ENCODE measurements around the gene PSMC3.

PSMC3 gene

DNA sequence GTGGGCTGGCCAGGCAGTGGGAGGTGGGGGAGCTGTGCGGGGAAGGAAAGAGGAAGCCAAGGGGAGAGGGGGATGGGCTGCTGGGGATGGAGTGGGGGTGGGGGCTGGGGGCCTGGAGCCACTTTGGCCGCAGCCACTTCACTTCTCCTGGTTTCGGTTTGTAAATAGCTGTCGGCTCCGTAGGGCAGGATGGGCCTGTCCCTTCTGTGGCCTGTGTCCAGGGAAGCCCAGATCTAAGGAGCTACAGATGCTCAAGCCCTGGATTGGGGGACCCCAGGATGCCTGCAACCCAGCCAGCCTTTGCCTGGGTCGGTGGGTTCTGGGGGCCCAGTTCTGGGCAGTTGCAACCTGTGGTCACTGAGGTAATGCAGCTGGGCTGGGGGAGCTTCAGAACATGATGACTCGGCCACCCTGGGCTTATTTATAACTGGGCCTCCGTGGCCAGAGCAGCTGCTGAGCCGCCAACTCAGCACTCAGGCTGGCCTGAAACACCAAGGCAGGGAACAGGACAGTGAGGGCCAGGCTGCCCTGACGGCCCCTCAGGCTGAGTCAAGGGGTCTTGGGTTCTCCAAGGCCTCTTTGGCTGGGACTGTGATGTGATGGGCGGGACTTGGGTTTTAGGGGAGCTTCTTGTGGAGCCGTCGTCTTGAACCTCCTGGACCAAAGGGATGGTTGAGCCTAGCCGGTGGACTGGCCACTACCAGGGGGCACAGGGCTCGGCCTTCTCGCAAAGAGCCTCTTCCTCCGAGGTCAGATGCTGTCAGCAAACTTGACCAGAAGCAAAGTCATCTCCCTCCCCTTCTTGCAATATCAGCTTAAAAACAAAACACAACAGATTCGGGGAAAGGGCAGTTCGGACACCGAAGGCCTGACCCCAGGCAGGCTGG is 32.8 kb downstream of the PSMC3 start:
- no peak for DNase-seq

DNA sequence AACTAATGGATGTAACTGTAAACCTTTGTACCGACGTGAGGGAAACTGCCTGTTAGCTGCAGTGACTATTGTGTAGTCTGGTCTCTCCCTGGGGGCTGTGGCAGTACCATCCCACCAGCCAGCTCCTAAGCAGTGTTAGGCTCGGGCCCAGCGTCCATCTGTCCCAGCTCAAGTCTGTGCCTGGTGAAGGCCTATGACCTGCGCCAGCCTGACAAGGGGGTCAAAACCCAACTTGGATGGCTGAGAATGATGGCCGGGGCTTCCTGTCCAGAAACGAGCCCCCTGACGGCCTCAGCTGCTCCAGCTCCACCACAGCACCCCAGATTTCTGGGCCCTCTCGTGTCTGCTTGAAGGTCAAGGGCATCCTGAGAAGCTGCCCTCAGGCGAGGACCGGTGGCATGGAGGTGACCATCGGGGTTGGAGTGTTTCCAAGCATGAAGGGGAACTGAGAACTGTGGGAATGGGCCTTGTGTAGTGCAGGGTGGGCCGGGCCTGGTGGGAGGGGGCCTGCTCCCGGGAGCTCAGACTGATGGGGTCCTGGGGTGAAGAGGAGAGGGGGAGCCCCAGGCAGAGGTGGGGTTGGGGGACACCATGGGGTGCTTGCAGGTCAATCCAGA is 33.6 kb downstream of the PSMC3 start:
- no peak for DNase-seq

DNA sequence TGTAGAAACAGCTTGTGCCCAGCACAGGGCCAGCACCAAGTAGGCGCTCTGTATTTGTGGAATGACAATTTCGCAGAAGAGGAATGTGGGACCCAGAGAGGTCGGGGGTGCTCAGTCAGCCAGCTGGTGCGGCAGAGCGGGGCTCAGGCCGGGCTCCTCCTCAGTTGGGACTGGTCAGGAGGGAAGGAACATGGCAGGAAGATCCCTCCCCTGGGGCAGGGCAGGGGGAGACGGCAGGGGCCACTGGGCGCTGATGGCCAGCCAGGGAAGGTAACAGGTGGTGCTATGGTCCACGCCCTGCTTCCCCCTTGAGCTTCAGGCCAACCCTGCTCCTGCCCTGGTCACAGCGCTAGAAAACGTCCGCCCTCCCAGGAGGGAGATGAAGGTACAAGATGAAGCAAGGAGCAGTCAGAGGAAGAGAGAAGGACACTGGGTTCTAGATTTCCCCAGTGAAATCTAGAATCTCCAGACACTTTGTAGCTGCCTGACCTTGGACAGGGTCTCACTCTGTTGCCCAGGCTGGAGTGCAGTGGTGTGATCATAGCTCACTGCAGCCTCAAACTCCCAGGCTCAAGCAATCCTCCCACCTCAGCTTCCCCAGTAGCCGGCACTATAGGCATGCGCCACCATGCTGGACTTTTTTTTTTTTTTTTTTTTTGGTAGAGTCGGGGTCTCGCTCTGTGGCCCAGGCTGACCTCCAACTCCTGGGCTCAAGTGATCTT is 34.4 kb downstream of the PSMC3 start:
- no peak for DNase-seq

DNA sequence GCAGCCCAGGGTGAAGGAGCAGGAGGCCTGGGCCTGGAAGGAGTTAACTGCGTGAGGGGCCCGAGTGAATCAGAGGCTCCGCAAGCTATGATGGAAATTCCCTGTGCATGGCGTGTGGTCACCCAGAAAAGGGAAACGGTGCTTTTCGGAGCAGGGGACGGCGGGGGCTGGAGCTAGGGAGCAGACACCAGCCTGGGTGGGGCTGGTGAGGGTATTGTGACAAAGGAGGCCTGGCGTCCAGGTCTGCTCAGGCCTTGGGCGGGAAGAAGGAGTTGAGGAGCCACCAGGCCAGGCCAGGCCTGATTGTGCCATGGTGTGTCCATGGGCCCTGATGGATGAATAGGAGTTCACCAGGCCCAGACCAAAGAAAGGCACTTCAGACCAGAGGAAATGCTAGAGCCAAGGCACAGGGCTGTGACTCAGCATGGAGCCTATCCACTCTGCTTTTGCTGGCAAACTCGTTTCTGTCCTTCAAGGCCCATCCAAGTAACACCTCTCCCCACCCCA is 35.1 kb downstream of the PSMC3 start:
- no peak for DNase-seq

DNA sequence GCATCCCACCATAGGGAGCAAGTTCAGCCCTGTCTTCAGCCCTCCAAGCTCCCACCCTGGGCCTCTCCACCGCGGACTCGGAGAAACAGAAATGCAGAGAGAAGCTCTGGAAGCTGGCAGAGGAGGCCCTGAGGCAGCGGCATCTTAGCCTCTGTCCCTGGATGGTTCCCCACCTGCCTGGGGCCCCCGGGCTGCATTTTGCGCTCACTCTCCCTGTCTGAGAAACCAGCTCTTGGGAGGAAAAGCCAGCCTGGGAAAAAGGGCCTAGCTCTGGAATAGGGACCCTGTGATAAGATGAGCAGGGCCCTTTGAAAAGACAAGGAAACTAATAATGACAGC is 35.8 kb downstream of the PSMC3 start:
- no peak for DNase-seq

DNA sequence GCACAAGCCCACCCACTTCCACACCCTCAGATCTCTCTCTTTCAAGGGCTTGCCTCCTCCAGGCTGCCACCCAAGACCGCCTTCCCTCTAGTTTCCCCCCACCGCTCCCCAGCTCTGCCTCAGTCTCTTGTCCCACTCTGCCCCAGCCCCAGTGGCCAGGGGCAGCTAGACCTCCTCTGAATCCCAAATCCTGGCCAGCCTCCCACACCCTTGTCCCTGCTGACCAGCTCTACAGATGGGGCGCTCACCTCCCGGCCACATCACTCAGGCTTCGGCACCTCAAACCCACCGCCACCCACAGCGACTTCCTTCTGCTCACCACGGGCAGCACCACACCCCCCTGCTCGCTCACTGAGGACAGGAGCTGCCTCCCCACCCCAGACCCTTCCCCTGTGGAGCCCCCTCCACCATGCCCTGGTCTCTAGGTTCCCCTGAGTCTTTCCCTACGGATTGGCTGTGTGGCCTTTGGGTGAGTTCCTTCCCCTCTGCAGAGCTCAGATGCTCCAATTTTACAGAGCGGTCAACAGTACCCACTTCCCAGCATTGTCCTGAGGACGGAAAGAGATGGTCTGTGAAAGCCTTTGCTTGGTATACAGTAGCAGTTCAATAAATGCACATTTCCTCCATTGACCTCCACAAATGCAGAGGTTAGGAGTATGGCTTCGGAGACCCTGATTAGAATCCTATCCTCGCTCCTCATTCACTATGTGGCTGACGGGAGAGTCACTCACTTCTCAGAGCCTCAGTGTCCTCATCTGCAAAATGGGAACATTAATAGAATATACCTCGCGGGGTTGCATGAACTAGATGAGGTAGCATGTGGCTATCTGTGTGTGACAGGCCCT is 36.4 kb downstream of the PSMC3 start:
- no peak for DNase-seq

DNA sequence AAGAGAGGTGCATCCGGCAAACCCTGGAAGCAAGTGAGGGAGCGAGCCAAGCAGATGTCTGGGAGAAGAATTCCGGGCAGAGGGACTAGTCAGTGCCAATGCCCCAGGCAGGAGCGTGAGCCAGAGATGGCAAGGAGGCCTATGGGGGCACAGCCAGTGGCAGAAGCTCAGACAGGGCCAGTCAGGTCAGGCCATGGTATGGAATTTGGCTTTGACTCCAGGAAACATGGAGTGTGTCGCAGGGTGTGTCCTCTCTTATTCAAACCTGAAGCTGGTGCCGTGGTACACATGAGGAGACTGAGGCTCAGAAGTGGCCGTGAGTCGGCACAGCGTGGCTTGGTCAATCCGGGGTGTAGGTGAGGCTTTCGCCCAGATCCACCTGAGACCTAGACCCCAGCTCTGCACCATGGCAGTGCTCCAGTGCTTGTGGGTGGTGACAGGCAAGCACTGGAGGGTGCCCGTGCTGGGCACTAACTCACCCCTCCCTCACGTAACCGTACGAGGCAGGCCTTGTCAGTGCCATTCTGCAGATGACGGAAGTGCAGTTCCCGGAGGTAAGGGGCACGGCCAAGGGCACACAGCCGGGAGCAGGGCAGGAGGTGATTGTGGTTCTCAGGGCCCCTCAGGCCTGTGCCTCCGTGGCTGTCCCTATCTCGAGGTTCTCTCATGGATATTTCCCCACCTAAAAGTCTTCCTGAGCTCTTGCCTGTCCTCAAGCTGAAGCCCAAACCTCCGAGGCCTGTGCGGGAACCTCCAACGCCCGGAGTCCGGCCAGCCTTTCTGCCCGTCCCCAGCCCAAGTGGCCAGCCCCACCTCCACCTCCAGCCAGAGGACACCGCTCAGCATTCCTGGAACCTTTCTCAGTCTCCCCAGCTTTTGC is 37.3 kb downstream of the PSMC3 start:
- no peak for DNase-seq

DNA sequence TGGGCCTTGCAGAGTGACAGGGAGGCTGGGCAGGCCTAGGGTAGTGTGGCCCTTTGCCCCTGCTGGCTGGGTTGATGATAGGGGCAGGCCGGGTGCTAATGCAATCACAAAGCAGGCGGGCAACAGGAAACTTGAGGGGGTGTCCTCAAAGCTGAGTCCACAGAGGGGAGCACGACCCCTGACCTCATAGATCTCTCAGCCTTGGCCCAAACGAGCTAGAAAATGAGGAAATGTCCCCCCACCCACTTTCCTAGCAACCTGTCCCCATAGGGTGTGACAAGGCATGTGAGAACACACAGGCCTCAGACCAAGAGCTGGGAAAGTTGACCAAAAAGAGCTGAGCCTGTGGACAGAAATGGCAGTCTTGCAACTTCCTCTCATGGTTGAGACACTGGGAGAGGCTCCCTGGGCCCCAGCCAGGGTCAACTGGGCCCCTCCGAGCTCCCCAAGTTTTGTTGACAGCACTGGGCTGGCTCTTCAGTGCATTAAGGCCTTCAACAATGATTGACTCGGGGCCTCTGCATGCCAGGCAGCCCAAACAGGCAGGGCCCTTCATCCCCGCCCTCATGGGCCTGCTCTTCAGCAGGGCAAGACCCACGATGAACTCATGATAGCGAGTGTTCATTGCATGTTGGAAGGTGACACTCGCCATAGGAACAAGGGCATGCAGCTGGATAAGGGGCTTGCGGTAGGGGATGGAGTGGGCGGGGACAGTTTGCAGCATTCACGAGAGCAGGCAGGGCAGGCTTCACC is 38.1 kb downstream of the PSMC3 start:
- no peak for DNase-seq

DNA sequence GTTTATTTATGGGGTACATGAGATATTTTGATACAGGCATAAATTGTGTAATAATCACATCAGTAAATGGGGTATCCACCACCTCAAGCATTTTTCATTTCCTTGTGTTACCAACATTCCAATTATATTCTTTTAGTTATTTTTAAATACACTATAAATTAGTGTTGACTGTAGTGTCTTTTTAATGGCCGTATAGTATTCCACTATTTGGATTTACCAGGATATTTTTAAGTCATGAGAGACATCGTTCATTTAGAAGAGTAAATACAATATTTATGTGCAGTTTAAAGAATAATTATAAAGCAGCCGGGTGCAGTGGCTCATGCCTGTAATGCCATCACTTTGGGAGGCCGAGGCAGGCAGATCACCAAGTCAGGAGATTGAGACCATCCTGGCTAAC is 41.7 kb downstream of the PSMC3 start:
- no peak for DNase-seq

DNA sequence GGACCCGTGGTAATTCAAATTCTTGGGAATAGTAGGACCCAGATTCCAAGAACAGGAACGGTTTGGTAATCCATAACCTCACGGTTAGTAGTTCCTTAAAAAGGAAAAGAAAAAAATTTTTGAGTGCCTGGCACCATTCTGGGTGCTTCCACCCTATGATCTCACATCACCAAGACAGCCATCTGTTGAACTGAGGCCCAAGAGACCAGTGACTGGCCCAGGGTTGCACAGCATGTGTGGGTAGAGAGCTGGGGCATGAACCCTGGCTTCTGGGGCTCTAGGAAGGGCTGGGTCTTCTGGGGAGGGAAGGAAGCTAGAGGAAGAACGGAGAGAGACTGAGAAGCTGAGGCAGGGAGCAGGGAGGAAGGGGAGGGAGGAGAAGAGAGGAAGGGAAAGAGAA is 43.2 kb downstream of the PSMC3 start:
- DNase-seq: no peak

DNA sequence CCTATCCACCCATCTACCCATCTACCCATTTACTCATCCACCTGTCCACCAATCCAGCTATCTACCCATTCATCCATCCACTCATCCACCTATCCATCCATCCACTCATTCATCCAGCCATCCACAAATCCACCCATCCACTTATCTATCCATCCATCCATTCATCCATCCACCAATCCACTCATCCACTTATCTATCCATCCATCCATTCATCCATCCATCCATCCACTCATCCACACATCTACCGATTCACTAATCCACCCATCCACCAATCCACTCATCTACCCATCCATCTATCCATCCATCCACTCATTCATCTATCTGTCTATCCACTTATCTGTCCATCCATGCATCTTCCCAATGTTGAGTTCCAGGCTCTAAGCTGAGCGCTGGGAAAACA is 46.2 kb downstream of the PSMC3 start:
- no peak for DNase-seq

DNA sequence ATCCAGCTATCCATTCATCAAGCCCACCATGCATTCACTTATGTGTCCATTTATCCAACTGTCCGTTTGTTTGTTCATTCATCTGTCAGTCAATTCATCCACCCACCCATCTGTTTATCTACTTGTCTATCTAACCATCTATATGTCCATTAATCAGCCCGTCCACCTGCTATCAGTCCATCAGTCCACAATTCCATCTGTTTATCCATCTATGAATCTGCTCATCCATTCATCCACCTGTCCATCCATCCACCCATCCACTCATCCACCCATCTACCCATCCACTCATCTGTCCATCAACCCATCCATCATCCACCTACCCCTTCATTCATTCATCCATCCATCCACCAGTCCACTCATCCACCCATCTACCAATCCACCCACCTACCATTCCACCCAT is 46.9 kb downstream of the PSMC3 start:
- no peak for DNase-seq

DNA sequence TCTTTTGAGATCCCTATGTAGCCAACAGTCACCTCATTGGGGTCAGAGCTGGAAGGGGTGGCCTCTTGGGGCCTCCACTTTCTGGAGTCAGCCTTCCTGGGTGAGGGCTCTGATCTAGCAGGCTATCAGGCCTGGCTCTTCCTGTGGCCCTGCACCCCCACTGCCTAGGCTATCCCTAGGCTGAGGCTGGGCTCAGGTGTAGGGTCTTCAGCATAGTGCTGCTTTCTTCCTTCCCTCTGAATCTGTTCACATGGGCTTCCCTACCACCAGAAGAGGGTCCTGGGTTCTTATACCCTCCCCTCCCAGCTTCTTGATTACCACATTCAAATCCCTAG is 47.4 kb downstream of the PSMC3 start:
- DNase-seq: no peak

DNA sequence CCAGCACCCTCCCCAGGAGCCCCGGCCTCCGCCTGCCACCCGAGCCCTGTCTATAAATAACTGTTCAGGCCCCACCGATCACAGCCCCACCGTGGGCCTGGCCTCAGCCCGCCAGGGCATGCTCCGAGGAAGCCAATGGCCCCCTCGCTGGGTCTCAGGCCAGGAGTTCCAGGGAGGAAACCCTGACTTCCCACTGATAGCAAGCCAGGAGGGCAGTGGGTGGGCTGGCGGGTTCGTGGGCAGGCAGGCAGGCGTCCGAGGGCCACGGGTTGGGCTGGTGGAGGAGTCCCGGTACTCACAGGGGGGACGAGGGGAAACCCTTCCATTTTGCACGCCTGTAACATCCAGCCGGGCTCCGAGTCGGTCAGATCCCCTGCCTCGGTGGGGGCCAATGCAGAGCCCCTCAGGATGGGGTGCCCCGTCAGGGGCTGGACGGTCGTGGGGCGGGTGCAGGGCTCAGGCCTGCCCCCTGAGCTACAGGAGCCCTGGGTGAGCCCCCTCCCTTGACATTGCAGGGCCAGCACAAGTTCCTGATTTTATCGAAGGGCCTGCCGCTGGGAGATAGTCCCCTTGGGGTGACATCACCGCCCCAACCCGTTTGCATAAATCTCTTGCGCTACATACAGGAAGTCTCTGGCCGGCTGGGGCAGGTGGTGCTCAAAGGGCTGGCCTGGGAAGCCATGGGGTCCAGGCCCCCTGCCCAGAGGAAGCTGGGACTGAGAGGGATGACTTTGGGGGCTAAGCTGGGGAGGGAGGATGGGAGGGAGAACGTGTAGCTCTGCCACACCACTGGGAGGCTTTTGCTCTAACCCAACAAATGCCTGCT is 48.0 kb downstream of the PSMC3 start, which contains the start of gene SPI1:
TSS of gene SPI1 (minus strand) at position 538 of the 826 bp plus-strand sequence. CDS start at position 344, 194 bp downstream.
- peak in 1 of 2 experiments; percentile 32 for DNase-seq

DNA sequence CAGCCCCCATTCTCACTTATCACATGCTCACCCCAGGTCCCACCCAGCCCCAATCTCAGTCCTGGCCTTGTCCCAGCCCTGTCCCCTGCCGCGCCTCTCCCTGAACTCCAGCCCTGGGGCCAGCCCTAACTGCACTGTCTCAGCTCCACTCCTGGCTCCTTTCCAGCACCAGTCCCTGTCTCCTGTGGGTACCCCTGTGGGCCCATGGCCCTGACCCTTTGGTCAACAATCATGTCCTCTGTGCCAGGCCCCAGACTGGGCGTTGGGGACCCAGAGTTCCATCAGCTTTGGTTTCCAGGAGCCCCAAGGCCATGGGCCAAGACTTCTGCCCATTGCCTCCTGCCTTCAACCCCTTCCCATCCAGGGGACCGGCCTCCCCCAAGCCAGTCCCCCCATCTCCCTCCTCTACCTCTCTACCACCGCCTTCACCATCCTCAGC is 48.6 kb downstream of the PSMC3 start:
- DNase-seq: no peak

DNA sequence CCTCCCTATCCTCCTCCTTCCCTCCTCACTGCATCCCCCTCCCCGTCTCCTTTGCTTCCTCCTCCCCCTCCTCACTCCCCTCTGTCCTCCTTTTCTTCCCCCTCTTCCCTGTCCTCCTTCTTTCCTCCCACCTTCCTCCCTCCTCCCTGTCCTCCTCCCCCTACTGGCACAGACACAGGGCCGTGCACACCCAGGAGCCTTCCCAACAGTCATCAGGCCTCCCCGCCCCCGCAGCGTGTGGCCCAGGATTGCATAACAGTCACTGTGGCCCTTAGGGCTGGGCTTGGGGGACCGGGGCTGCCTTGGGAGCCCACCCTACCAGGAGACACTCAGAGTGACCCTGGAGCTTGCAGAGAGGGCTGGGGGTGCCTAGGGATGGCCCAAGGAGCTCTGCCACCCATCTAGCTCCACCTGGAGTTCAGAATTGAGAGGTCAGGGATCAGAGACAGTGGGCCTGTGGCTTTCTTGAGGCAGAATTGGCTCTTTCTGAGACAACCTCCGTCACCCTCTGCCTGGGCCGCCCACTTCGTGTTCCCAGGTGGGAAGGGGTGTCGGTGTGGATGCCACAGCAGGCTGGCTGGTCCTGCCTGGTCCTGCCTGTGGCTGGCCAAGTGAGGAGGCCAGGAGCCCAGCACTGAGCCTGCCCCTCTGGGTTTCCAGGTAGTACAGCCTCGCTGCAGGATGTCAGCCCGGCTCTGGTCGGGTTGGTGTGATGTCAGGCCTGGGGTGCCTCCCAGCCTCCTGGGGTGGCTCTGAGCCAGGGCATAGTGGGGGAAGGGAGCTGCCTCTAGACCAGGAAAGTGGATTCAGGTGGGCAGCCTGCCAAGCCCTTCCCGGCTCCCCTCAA is 49.5 kb downstream of the PSMC3 start:
- no peak for DNase-seq

DNA sequence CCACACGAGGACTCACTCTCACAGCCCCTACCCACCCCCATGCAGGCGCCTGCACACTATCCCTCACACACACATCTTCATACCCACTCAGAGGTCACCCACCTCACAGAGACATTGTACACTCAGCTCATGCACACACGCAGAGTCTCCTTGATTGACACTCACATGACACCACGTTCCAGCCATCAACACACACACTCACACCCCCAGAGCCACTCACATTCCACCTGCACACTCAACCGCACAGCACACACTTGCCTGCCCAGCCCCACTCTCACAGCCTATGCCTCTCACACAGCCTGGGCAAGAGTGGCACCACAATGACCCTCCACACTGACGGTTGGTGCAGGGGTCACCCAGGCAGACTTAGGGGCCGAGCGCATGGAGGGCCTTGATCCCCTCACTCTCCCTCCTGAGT is 50.1 kb downstream of the PSMC3 start:
- DNase-seq: no peak

DNA sequence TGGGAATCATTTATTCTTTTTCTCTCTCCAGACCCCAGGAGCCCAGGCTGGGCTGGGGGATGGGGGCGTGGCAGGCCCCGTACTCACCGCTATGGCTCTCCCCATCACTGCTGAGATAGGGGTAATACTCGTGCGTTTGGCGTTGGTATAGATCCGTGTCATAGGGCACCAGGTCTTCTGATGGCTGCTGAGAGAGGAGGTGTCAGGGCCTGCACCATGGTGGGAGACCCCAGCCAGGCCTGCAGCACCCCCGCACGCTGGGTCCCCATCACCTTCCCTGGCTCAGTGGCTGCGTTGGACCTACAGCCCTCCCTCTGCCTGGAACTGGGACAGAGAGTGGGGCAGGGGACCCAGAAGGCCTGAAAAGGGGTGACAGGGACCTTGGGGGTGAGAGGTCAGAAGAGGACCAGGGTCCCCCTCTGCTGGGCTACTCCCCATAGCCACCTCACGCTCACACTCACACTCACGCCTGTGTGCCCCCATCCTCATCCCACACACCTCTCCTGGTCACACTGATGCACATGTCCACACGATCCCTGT is 50.6 kb downstream of the PSMC3 start:
- DNase-seq: no peak

DNA sequence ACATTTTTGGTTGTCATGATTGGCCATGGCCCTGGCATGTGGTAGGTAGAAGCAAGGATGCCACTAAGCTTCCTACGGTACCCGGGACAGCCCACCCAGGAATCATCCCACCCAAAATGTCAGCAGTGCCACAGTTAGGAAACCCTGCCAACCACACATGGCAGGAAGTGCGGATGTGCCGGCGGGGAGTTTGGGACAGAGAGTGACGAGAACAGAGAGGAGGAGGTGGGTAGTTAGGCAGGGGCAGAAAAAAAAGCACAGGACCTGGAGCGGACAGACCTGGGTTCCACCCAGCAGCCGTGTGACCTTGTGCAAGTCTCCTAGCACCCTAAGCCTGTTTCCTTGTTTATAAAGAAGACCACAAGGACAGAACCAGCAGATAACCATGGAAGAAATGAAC is 51.2 kb downstream of the PSMC3 start:
- no peak for DNase-seq
